SK-N-SH (cell line): ENCODE measurements around the gene SESN1.

ENCODE experiments used
- CHD2 ChIP-seq: fragments of 150-350 bp; IDR thresholded peaks from 2 replicates; pipeline ENCODE4 v1.6.1; 2018; ENCODE audit warnings: low read length; ENCODE audit not compliant: partially characterized antibody
- CTCF ChIP-seq: fragments of 200-600 bp; sonication (generic); IDR thresholded peaks from 2 replicates; pipeline ENCODE4 v1.6.1; 2017; ENCODE audit warnings: antibody characterized with exemption, mild to moderate bottlenecking, moderate library complexity
- MEF2A ChIP-seq: IDR thresholded peaks from 2 replicates; pipeline ENCODE4 v1.4.0; 2012; ENCODE audit warnings: low read depth, borderline replicate concordance
- RFX5 ChIP-seq: IDR thresholded peaks from 2 replicates; pipeline ENCODE4 v1.6.1; 2012; ENCODE audit warnings: mild to moderate bottlenecking, improper control_type of control experiment, low read length
- TAF1 ChIP-seq: IDR thresholded peaks from 2 replicates; pipeline ENCODE4 v1.6.1; 2012; ENCODE audit warnings: low read depth, mild to moderate bottlenecking, low read length, moderate library complexity, borderline replicate concordance
- TCF12 ChIP-seq: IDR thresholded peaks from 2 replicates; pipeline ENCODE4 v1.4.0; 2012
- USF1 ChIP-seq: IDR thresholded peaks from 2 replicates; pipeline ENCODE4 v1.4.0; 2012; ENCODE audit warnings: low read depth, borderline replicate concordance

DNA sequence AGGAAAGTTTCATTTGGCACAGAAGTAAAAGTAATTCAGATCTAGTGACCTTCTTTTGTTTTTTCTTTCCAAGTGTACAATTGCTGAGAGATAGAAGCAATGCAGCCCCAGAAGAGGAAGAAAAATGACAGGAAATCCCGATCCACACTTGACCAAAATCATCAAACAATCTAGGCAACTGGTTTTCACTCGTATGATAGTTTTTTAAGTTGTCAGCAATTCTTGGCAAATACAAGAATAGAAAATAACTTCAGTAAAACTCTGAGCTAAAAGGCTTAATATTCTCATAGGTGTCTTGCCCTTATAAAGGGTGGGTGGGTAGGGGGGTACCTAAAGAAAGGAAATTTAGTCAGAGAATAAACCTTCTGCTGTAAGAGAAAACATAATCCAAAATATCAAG, 36.0 kb downstream of the SESN1 start:
- TF ChIP-seq RFX5: no peak
- no peak for TF ChIP-seq CTCF
- no peak for TF ChIP-seq MEF2A
- TF ChIP-seq TCF12: no peak
- no peak for TF ChIP-seq CHD2
- TF ChIP-seq TAF1: no peak
- no peak for TF ChIP-seq USF1
